GM08714 (cell line): ENCODE data around the gene PDILT.
"Not testable (repeated sequence)": the region's sequence is repeated elsewhere in the genome, so short reads cannot be mapped to it uniquely, and the experiment has no call there.

Experiments used
- H3K4me3 ChIP-seq: fragments of 200-500 bp; sonication (Bioruptor generic); 2 replicates; pipeline ENCODE4 v1.5.1; 2014; ENCODE audit warnings: mild to moderate bottlenecking, low read length, inconsistent platforms
- ZNF274 ChIP-seq: IDR thresholded peaks from 2 replicates; pipeline ENCODE4 v1.6.1; 2012; ENCODE audit warnings: mild to moderate bottlenecking, low read depth, low read length

PDILT gene

DNA sequence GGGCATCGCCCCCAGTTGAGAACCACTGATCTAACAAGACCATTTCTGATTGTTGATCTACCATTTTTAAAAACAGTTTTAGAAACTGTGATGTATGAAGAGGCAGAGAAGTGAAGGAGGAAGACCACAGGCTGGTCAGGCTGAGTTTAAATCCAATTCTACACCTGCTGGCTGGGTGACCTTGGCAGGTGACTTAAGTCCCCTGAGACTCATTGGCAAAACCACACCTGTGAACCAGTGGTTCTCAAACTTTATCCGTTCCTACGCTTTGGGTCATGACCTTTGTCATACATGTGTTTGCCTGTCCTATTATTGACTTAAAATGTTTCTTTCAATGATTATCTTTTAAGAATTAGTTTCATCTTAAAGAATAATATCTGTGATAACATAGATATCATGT, 79.5 kb downstream of the PDILT start:
- TF ChIP-seq ZNF274: no peak
- H3K4me3 ChIP-seq: no peak overlapping the region

DNA sequence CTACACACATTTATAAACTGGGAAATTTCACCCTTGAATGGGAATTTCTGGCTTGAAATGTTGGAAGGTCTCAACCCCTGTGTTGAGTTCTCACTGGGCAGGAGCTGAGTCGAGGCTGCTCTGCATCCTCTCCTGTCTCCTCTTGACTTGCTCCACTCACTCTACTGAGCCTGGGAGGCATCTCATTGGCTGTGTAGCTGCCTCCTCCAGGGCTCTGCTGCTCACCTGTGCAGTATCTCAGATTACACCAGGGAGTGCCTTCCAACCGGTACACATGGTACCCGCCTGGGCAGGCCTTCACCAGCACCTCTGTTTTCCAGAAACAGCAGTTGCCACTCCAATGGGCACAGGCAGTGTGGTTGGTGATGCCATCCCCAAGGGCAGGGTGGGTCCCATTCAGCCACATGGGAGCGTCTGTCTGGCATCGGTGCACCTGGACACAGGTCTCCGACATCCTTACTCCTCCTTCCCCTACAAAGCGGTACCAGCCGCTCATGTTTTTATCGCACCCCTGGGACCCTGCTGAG, 80.9 kb downstream of the PDILT start:
- TF ChIP-seq ZNF274: no peak
- H3K4me3 ChIP-seq: no peak overlapping the region

DNA sequence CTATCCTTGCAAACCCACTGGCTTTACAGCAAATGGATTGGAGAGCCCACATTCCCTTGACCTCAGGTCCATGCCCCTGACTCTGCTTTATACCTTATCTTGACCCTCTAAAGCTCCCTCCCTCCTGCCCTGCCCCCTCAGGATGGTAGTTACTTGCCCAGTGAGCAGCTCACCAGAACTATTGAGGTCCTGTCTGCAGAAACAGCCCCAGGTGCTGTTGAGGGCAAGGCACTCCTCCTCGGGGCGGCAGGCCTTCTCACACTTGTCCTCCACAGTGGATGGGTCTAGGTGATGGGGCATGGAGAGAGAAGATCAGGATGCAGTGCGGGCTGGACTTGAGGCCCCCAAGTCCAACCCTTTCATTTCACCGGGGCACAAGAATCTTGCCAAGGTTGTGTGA, 81.8 kb downstream of the PDILT start:
- TF ChIP-seq ZNF274: no peak
- H3K4me3 ChIP-seq: no peak overlapping the region

DNA sequence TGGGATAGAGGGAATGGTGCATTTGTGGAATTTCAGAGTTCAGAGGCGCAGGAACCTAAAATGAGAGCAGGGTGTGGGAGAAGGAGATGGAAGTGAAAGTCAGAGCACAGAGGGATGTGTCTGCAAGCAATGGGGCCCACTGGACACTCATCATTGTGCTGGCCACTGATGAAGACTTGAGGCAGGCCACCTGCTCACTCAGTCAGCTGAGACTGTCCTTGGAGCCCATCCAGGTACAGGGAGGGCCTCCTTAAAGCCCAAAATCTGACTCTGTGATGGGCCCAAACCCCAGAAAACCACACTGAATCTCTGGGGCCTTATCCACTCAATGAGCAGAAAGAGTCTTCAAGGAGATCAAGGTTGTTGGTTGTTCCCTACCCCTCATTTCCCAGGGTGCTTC, 82.9 kb downstream of the PDILT start:
- TF ChIP-seq ZNF274: no peak
- no peak overlapping the region for H3K4me3 ChIP-seq

DNA sequence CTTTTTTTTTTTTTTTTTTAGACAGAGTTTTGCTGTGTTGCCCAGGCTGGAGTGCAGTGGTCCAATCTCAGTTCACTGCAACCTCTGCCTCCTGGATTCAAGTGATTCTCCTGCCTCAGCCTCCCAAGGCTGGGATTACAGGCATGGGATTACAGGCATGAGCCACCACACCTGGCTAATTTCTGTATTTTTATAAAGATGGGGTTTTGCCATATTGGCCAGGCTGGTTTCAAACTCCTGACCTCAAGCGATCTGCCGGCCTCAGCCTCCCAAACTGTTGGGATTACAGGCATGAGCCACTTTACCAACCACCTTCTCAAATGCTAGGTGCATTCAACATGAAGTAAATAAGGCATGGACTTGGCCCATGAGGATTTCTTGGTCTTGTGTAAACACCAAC, 83.5 kb downstream of the PDILT start:
- H3K4me3 ChIP-seq: not testable (repeated sequence)

DNA sequence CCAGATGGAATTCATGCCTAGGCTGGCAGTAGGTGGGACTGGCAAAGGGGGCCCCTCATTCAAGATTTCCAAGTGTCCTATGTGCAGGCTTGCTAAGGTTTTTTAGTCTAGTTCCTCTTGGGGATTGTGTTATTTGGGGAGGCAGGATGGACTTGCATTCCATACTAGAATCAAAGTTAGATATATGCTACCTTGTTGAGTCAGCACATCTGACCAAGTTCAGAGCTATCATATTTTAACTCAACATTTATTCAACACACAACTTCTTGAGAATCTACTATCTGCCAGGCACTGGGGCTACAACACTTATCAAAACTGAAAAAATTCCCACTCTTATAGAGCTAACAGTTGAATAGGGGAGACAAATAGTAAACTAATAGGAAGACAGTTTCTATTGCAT, 83.9 kb downstream of the PDILT start:
- no peak for TF ChIP-seq ZNF274
- no peak overlapping the region for H3K4me3 ChIP-seq

DNA sequence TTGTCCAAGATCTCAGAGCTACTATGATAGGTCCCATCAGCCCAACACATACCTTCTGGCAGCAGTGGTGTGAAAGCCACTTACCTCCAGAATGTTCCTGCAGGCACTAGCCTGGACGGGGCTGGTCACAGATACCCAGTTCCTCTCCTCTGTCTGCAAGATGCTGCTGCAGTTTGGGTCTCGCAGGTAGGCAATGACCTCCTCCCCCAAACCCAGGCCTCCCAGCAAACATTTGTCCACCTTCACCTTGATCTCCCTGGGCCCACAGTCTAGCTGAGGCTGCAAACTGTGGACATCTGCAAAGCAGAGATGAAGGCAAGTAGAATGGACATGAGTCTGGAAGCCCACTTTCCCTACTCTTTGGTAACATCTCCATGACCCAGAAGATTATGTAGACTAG, 84.4 kb downstream of the PDILT start:
- no peak overlapping the region for H3K4me3 ChIP-seq
- no peak for TF ChIP-seq ZNF274

DNA sequence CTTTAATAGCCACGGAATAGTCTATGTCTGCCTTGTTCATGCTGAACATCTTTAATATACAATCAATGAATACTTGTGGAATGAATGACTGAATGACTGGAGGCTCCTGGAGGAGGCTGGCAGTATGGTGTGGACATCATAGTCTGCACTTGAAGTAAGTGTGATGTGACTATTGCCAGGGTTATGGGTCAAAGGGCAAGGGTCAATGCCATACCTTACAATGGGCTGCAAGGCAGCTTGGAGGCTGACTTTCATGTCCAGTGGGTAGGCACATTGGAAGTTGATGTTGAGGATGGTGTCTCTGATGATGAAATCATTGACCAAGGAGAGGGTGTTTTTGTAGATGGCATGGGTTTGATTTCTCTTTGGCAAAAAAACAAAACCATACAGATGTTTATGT, 85.1 kb downstream of the PDILT start:
- TF ChIP-seq ZNF274: no peak

DNA sequence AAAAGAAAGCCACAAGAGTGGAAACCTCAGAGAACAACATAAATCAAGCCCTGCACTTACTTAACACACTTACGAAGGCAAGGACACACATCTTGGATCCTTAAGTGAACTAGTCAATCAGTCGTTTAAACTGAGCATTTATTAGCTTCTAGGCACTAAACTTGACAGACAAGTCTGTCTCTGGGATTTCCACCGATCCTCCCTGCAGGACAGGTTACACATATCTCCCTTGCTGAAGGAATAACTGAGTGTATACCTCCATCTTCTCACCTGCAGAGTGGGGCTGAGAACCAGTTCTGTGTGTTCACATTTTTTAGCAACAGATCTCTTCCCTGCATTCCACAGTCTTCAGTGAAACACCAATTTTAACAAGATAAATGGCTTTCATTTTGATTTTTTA, 86.1 kb downstream of the PDILT start:
- no peak for TF ChIP-seq ZNF274

More for the DNA sequence above, 85.1 kb downstream of the PDILT start:
- H3K4me3 ChIP-seq: no peak overlapping the region

DNA sequence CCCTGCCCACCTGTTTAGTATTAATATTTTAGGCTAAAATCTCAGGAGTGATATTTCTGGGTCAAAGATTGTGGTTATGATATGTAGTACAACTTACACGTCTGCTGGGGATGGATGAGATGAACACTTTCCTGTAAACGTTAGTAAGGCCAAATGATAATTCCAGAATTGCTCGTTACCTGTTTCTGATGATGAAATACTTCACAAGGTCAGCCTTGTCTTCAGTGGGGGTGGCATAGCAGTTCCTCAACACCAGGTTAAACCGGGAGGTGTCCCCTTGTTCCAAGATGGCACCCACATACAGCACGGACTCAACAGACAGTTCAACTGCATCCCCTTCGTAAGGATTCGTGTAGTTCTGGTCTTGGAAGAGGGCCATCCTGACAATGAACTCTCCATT, 86.5 kb downstream of the PDILT start:
- no peak overlapping the region for H3K4me3 ChIP-seq
- TF ChIP-seq ZNF274: no peak

More for the DNA sequence above, 86.1 kb downstream of the PDILT start:
- H3K4me3 ChIP-seq: no peak overlapping the region

DNA sequence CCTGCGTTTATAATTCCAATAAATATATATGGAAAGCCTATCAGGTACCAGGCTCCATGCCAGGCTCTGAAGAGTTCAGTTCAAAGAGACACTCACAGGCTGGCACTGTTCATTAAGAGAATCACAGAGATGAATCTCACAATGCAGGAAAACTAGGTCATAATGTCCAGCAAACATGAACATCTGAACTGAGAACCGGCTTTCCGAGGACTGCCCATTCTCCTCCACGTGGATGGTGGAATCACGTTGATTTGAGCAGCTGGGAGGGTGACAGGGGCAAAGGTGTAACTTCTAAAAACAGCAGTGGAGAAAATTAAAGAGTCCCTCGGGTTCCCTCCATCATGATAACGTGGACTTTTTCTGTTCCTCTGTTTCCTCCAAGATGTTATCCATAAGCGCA, 87.4 kb downstream of the PDILT start:
- H3K4me3 ChIP-seq: no peak overlapping the region
- no peak for TF ChIP-seq ZNF274

DNA sequence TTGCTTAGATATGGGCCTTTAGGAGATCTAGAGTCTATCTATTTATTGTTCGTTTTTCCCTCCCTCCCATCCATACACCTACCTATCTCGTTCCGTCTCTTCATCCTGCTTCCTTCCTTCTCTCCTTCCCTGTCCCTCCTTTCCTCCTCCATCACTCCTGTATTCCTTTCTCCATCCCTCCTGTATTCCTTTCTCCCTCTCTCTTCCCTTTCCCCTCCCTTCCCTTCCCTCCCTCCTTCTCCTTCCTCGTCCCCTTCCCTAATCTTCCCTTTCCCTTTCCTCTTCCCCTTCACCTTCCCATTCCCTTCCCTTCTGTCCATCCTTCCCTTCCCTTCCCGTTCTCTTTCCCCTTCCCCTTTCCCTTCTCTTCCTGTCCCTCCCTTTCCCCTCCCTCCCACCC, 87.8 kb downstream of the PDILT start:
- H3K4me3 ChIP-seq: no peak overlapping the region
- TF ChIP-seq ZNF274: no peak

DNA sequence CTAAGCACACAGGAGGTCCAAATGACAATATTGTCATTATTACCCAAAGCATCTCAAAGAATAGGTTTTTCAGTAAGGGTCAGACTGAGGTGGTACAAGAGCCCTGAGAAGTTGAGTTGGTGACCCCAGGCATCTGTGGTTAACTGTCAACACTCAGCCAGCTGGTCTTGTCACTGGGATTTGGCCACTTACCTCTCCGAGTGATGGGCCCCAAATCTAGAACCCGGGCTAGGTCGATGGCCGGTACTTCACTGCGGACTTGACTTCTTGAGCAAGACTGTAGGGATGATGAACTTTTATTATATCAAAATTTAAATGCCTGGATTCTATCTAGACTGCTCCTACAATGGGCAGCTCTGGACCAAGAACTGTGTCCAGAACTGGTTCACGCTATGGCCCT, 88.8 kb downstream of the PDILT start:
- H3K4me3 ChIP-seq: no peak overlapping the region
- TF ChIP-seq ZNF274: no peak

DNA sequence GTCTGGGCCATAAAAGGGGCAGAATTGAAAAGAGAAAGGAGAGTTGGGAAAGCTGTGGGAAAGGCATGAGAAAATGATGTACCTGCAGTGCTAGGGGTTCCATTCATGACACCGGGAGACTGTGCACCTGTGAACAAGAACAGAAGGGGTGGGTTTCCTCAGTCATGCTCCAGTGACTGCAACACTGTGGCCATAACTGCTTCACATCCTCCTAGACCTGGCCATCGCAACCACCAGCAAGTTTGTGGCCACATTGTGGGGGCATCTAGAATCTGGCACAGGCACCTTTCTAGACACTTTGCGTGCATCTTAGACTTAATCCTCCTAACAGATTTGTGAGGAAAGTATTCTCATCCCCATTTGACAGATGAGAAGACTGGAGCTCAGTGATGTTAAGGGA, 90.0 kb downstream of the PDILT start:
- no peak overlapping the region for H3K4me3 ChIP-seq
- no peak for TF ChIP-seq ZNF274

DNA sequence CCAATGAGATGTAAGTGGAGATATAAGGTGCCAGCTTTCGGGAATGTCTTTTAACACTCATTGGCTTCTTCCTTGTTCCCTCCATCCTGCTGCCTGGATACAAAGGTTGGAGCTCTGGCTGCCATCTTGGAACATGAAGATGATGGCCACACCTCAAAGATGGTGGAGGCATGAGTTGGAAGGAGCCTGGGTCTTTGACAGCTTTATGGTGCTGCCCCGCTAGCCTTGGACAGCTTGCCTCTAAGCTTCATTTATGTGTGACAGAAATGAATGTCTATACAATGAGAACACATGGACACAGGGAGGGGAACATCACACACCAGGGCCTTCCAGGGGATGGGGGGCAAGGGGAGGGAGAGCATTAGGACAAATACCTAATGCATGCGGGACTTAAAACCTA, 90.8 kb downstream of the PDILT start:
- H3K4me3 ChIP-seq: no peak overlapping the region
- TF ChIP-seq ZNF274: no peak

DNA sequence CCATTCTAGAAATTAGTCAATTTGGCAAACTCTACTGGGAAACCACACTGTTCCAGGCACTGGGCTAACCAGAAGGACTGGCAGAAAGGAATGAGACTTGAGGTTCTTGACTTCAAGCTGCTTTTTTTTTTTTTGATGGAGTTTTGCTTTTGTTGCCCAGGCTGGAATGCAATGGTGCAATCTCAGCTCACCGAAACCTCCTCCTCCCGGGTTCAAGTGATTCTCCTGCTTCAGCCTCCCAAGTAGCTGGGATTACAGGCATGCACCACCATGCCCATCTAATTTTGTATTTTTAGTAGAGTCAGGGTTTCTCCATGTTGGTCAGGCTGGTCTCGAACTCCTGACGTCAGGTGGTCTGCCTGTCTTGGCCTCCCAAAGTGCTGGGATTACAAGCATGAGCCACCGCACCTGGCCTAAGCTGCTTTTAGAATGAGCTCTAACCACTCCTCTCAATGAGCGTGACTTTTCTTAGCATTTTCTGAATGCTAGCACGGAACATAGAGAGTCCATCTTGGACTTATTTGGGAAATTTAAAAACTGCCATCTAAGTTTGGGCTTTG, 91.9 kb downstream of the PDILT start:
- not testable (repeated sequence) for H3K4me3 ChIP-seq
